Central memory CD8-positive, alpha-beta T cell (primary cell): ENCODE data around the gene TATDN3.

Experiments used
- ATAC-seq: fragments of 150-1000 bp; cut with Tn5 transposase; replicated peaks from 2 replicates; pipeline ENCODE4 v1.10.0; 2022; ENCODE audit warnings: mild to moderate bottlenecking, moderate FRiP score, moderate number of reproducible peaks; ENCODE audit not compliant: poor library complexity, severe bottlenecking; ENCODE audit errors: extremely low read depth
- DNase-seq, 2 donors: peaks; one replicate each; pipeline ENCODE4 v3.0.0; 2021; ENCODE audit warnings: low spot score in 2 of 2
- H3K27ac Mint-ChIP-seq: one replicate; pipeline ENCODE4 v1.8.0; 2022; ENCODE audit warnings: low read depth, mild to moderate bottlenecking, moderate library complexity, mixed read lengths
- H3K27me3 Mint-ChIP-seq: one replicate; pipeline ENCODE4 v1.8.0; 2022; ENCODE audit warnings: mixed read lengths
- H3K36me3 Mint-ChIP-seq: one replicate; pipeline ENCODE4 v1.8.0; 2022; ENCODE audit warnings: mild to moderate bottlenecking, moderate library complexity, mixed read lengths; ENCODE audit not compliant: insufficient read depth
- H3K4me1 Mint-ChIP-seq: one replicate; pipeline ENCODE4 v1.8.0; 2022; ENCODE audit warnings: mixed read lengths
- H3K4me3 Mint-ChIP-seq: one replicate; pipeline ENCODE4 v1.8.0; 2022; ENCODE audit warnings: mild to moderate bottlenecking, moderate library complexity, mixed read lengths
- H3K9me3 Mint-ChIP-seq: one replicate; pipeline ENCODE4 v1.8.0; 2022; ENCODE audit warnings: mixed read lengths

Gene TATDN3

DNA sequence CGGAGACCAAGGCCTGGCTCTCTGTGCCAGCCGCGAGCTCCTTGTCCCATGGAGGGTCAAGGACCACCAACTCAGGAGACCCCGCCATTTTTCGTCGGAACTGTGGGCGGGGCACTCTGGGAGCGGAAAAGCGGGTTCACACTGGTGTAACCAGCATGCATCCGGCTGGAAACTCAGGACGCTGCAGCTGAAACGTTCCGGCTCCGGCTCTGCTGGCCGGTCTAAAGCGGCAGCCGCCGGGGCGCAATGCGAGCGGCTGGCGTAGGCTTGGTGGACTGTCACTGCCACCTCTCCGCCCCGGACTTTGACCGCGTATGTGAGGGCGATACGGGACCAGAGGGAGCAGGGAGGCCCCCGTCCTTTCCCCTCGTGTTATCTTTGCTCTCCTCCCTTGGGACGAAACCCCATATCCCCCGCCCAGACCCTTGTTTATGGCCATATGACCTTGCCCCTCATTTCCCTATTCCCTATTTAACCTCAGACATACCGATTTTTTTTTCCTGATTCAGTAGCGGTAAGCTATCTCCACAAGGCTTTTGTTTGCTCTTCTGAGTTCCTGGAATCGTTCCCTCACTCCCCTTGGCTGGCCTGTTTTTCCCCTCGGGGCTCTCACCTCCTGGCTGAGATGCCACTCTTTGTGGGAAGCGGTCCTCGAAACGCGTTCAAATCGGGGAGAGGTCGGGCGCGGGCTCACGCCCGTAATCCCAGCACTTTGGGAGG is at the start of gene TATDN3, which contains the start of gene NSL1:
Gene TATDN3, plus strand, starts transcription at position 219 of the 720 bp plus-strand sequence. Its CDS starts 28 bp downstream, at position 247.
Gene NSL1, minus strand, starts transcription at position 102 of the 720 bp plus-strand sequence. Its CDS starts 14 bp downstream, at position 88.
- no peaks in the 10 kb centered on the region for H3K27me3 Mint-ChIP-seq
- peak within 1 kb of the TSS; percentile 94 for H3K4me3 Mint-ChIP-seq
- peaks cover 18% of the 10 kb centered on the region for H3K36me3 Mint-ChIP-seq
- peaks cover 24% of the 10 kb centered on the region for H3K4me1 Mint-ChIP-seq
- H3K9me3 Mint-ChIP-seq = no peaks in the 10 kb centered on the region
- peak; percentile 81 for ATAC-seq
- DNase-seq = peak; percentile 92 to 100
- H3K27ac Mint-ChIP-seq = peak within 1 kb of the TSS; percentile 98

DNA sequence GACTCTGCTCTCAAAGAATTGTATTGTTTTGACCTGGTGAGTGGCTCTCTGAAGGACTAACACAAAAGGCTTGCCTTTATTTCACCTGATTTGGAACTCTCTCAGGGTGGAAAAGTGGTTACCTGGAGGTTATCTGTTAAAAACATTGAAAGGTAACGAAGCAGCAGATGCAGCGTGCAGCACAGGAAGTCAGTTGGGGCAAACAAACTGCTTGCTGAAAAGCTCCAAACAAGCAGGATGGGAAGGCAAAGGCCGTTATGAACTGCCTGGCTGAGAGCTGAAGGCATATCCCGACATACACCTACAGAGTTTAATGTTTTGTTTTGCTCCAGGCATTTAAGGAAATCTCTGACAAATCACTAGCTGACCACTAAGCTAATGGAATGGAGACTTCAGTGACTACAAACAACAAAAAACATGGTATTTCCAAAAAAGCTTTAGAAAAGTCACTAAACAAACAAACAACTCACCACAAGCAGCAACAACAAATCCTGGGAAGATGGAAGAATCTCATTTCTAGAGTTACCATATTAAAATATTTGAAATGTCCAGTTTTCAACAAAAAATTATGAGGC is 47.7 kb upstream of the TATDN3 start:
- ATAC-seq (no peak), DNase-seq (no peak)
- H3K27ac Mint-ChIP-seq = no peak overlapping the region
- no peaks in the 10 kb centered on the region for H3K27me3 Mint-ChIP-seq
- H3K4me1 Mint-ChIP-seq = peaks cover 8% of the 10 kb centered on the region
- no peak overlapping the region for H3K4me3 Mint-ChIP-seq
- peaks cover 2% of the 10 kb centered on the region for H3K36me3 Mint-ChIP-seq
- H3K9me3 Mint-ChIP-seq = no peaks in the 10 kb centered on the region

- Mint-ChIP-seq H3K4me3 (no peak overlapping the region), H3K9me3 (no peaks in the 10 kb centered on the region), H3K4me1 (peaks cover 15% of the 10 kb centered on the region), H3K36me3 (peaks cover 5% of the 10 kb centered on the region), H3K27ac (peak overlapping the region; percentile 24), H3K27me3 (no peaks in the 10 kb centered on the region)
- ATAC-seq (no peak), DNase-seq (no peak)
Observed at GRCh38 chr1:212745303-212745702, 46.4 kb upstream of the TATDN3 start.

- Mint-ChIP-seq H3K4me1 (peaks cover 16% of the 10 kb centered on the region), H3K4me3 (no peak overlapping the region)
Observed at GRCh38 chr1:212746546-212746945, 45.1 kb upstream of the TATDN3 start.

GRCh38 chr1:212749821-212750535 is 41.7 kb upstream of the TATDN3 start:
- no peaks in the 10 kb centered on the region for H3K9me3 Mint-ChIP-seq
- no peaks in the 10 kb centered on the region for H3K27me3 Mint-ChIP-seq
- H3K36me3 Mint-ChIP-seq = peaks cover 2% of the 10 kb centered on the region
- no peak for DNase-seq
- no peak overlapping the region for H3K27ac Mint-ChIP-seq
- no peak overlapping the region for H3K4me3 Mint-ChIP-seq
- ATAC-seq = no peak
- peaks cover 27% of the 10 kb centered on the region for H3K4me1 Mint-ChIP-seq

More at GRCh38 chr1:212746546-212746945, 45.1 kb upstream of the TATDN3 start:
- no peaks in the 10 kb centered on the region for H3K9me3 Mint-ChIP-seq
- H3K27me3 Mint-ChIP-seq = no peaks in the 10 kb centered on the region
- H3K27ac Mint-ChIP-seq = no peak overlapping the region
- ATAC-seq (no peak), DNase-seq (no peak)
- peaks cover 5% of the 10 kb centered on the region for H3K36me3 Mint-ChIP-seq

GRCh38 chr1:212752252-212752933 is 39.3 kb upstream of the TATDN3 start:
- DNase-seq (no peak), ATAC-seq (no peak)
- Mint-ChIP-seq H3K36me3 (peaks cover 2% of the 10 kb centered on the region), H3K27ac (peak overlapping the region; percentile 24), H3K27me3 (no peaks in the 10 kb centered on the region), H3K9me3 (no peaks in the 10 kb centered on the region), H3K4me3 (no peak overlapping the region), H3K4me1 (peaks cover 29% of the 10 kb centered on the region)

DNA sequence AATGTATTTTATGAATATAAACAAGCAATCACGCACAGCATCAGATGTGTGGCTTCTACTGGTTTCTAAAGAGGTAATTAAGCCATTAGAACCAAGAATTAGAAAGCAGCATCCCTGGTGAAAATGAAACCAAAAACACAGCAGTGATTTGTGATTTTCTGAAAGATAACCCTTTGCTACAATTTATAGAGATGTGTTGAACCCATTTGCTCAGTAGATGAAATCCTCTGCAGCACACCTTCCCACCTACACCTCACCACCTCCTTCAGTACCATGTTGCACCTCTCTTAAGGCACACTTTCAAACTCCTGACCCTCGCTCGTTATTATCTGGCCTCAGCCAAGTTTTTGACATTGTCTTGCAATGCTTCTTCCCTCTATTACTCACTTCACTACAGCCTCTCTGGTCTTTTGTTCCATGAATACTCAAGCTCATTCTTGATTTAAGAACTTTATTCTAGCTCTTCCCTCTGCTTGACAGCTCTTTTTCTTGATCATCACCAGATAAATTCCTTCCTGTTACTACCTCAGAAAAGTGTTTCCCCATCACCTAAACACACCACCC is 38.7 kb upstream of the TATDN3 start:
- ATAC-seq (peak; percentile 28), DNase-seq (no peak)
- Mint-ChIP-seq H3K9me3 (no peaks in the 10 kb centered on the region), H3K27ac (peak overlapping the region; percentile 24), H3K27me3 (no peaks in the 10 kb centered on the region), H3K36me3 (peaks cover 2% of the 10 kb centered on the region), H3K4me1 (peaks cover 29% of the 10 kb centered on the region), H3K4me3 (peak overlapping the region; percentile 10)

- no peak for ATAC-seq
- peak overlapping the region; percentile 24 for H3K27ac Mint-ChIP-seq
- H3K4me1 Mint-ChIP-seq = peaks cover 29% of the 10 kb centered on the region
- no peaks in the 10 kb centered on the region for H3K27me3 Mint-ChIP-seq
- H3K9me3 Mint-ChIP-seq = no peaks in the 10 kb centered on the region
- H3K4me3 Mint-ChIP-seq = peak overlapping the region; percentile 21
- no peak for DNase-seq
- peaks cover 2% of the 10 kb centered on the region for H3K36me3 Mint-ChIP-seq
Observed at GRCh38 chr1:212753749-212754148, 37.9 kb upstream of the TATDN3 start.

DNA sequence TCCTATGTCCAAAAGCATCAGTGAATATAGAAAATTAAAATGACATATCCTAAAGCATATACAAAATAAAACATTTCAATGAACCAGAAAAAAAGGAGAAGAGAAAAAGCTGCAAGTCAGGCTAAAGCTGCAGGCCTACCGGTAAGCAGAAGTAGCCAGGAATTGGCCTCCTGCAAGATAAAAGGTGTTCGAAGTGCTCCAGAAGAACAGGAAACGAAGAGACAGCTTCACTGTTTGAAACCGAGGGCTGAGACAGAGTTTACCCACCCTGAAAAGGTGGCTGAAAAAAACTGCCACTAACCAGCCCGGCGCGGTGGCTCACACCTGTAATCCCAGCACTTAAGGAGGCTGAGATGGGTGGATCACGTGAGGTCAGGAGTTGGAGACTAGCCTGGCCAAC is 37.5 kb upstream of the TATDN3 start:
- peaks cover 2% of the 10 kb centered on the region for H3K36me3 Mint-ChIP-seq
- H3K9me3 Mint-ChIP-seq = no peaks in the 10 kb centered on the region
- peak overlapping the region; percentile 24 for H3K27ac Mint-ChIP-seq
- peak overlapping the region; percentile 21 for H3K4me3 Mint-ChIP-seq
- DNase-seq (no peak), ATAC-seq (no peak)
- H3K4me1 Mint-ChIP-seq = peaks cover 29% of the 10 kb centered on the region
- H3K27me3 Mint-ChIP-seq = no peaks in the 10 kb centered on the region

DNA sequence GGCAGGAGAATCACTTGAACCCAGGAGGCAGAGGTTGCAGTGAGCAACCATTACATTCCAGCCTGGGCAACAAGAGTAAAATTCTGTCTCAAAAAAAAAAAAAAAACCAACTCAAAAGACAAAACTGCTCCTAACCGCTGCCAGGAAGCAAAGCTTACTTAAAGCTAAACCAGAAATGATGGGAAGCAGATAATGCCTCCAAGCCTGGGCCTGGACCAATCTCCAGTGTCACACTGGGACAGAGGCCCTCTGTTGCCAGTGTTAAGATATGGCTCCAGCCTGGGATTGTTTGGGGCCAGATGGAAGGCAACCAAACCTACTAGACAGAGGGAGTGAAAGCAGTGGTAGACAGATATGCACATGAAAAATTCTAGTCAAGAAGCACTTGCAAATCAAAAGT is 37.0 kb upstream of the TATDN3 start:
- no peak for ATAC-seq
- peak overlapping the region; percentile 24 for H3K27ac Mint-ChIP-seq
- no peaks in the 10 kb centered on the region for H3K27me3 Mint-ChIP-seq
- DNase-seq = no peak
- peaks cover 33% of the 10 kb centered on the region for H3K4me1 Mint-ChIP-seq
- H3K4me3 Mint-ChIP-seq = peak overlapping the region; percentile 21
- H3K9me3 Mint-ChIP-seq = no peaks in the 10 kb centered on the region
- peaks cover 2% of the 10 kb centered on the region for H3K36me3 Mint-ChIP-seq

GRCh38 chr1:212759683-212760082 is 32.0 kb upstream of the TATDN3 start:
- Mint-ChIP-seq H3K9me3 (no peaks in the 10 kb centered on the region), H3K4me3 (no peak overlapping the region), H3K36me3 (peaks cover 13% of the 10 kb centered on the region), H3K27me3 (no peaks in the 10 kb centered on the region), H3K27ac (no peak overlapping the region), H3K4me1 (peaks cover 34% of the 10 kb centered on the region)
- ATAC-seq (no peak), DNase-seq (no peak)
